GM12878 (cell line): ENCODE data around the gene HSBP1. TPM values are rescaled to one million over a fixed set of nuclear protein-coding genes. Genes with fewer than 3 reads are reported as not detected.

ENCODE experiments used
- ATAC-seq: fragments of 200-7000 bp; cut with Tn5 transposase; 3 replicates; pipeline ENCODE4 v1.9.1; 2020; ENCODE audit warnings: mild to moderate bottlenecking, moderate library complexity
- BruUV-seq: library from RNA; stranded (reverse); fragments of 400-500 nt; replicated peaks from 2 replicates; lab custom pipeline; 2021; lab: Mats Ljungman, UMichigan
- CTCF ChIA-PET: fragments of 300-600 bp; sonication (Branson Sonifier 250); formaldehyde crosslinking; extraction: SDS; loops from one replicate; lab custom pipeline; 2021; ENCODE audit warnings: inconsistent platforms; lab: Yijun Ruan, JAX
- POLR2A ChIA-PET: fragments of 350-600 bp; formaldehyde crosslinking; extraction: SDS; loops from one replicate; lab custom pipeline; 2021; ENCODE audit warnings: inconsistent platforms; lab: Charles Lee
- RAD21 ChIA-PET: fragments of 300-600 bp; sonication (Branson Sonifier 250); formaldehyde crosslinking; loops from one replicate; lab custom pipeline; 2023; ENCODE audit warnings: antibody characterized with exemption; ENCODE audit not compliant: unreplicated experiment; lab: Charles Lee
- SMC1A ChIA-PET: fragments of 300-600 bp; sonication (Branson Sonifier 250); formaldehyde crosslinking; loops from one replicate; lab custom pipeline; 2023; ENCODE audit not compliant: unreplicated experiment, uncharacterized antibody; lab: Charles Lee
- DNase-seq: peaks from one replicate; pipeline ENCODE4 v3.0.0-alpha.2; 2011; ENCODE audit warnings: low read depth, low spot score
- FAIRE-seq: peaks from 3 replicates; lab custom pipeline; 2011; peaks lifted over from hg19 to GRCh38; lab: Jason Lieb, UNC
- H2AFZ ChIP-seq: 2 replicates; pipeline ENCODE4 v1.6.0; 2011; ENCODE audit warnings: low read depth, low read length, control low read depth; ENCODE audit not compliant: control insufficient read depth
- H3K27ac ChIP-seq: 2 replicates; pipeline ENCODE4 v1.5.1; 2011; ENCODE audit warnings: control low read depth; ENCODE audit not compliant: control insufficient read depth, insufficient read depth
- H3K27me3 ChIP-seq, 2 experiments: replicated peaks in 1 of 2; 2 replicates each; pipeline versions ENCODE4 v1.6.0 to v1.6.1; 2011; ENCODE audit warnings: low read length in 1 of 2; ENCODE audit not compliant: control insufficient read depth in 2 of 2, insufficient read depth in 2 of 2
- H3K36me3 ChIP-seq, 2 experiments: 2 replicates each; pipeline ENCODE4 v1.5.1; 2011; ENCODE audit warnings: low read length in 1 of 2; ENCODE audit not compliant: control insufficient read depth in 2 of 2, insufficient read depth in 2 of 2
- H3K4me1 ChIP-seq: 2 replicates; pipeline ENCODE4 v1.6.1; 2011; ENCODE audit warnings: mild to moderate bottlenecking, low read length, moderate library complexity, mixed read lengths; ENCODE audit not compliant: control insufficient read depth, insufficient read depth
- H3K4me2 ChIP-seq: 2 replicates; pipeline ENCODE4 v1.6.0; 2011; ENCODE audit warnings: control low read depth; ENCODE audit not compliant: control insufficient read depth, insufficient read depth
- H3K4me3 ChIP-seq: fragments of 200-600 bp; sonication (generic); 2 replicates; pipeline ENCODE4 v1.5.1; 2016
- H3K79me2 ChIP-seq: 2 replicates; pipeline ENCODE4 v1.6.0; 2011; ENCODE audit warnings: low read length; ENCODE audit not compliant: control insufficient read depth, insufficient read depth
- H3K9ac ChIP-seq: 2 replicates; pipeline ENCODE4 v1.8.0; 2011; ENCODE audit warnings: low read length, control low read depth, mixed read lengths; ENCODE audit not compliant: control insufficient read depth, insufficient read depth
- H3K9me3 ChIP-seq: replicated peaks from 3 replicates; pipeline ENCODE4 v1.5.1; 2011; ENCODE audit warnings: mild to moderate bottlenecking, low read length; ENCODE audit not compliant: control insufficient read depth, insufficient read depth
- H4K20me1 ChIP-seq: 2 replicates; pipeline ENCODE4 v1.6.0; 2011; ENCODE audit not compliant: control insufficient read depth, insufficient read depth
- BCLAF1 ChIP-seq: fragments of 450-650 bp; IDR thresholded peaks from 2 replicates; pipeline ENCODE4 v1.6.1; 2017; ENCODE audit warnings: antibody characterized with exemption, mild to moderate bottlenecking, moderate library complexity
- CBX5 ChIP-seq: sonication (generic); IDR thresholded peaks from 2 replicates; pipeline ENCODE4 v1.6.1; 2016; ENCODE audit warnings: low read depth, moderate library complexity, mild to moderate bottlenecking, inconsistent platforms
- CHD2 ChIP-seq: IDR thresholded peaks from 2 replicates; pipeline ENCODE4 v1.6.1; 2011; ENCODE audit warnings: low read depth, low read length, improper control_type of control experiment, borderline replicate concordance
- CHD4 ChIP-seq: fragments of 200-600 bp; sonication (generic); IDR thresholded peaks from 2 replicates; pipeline ENCODE4 v1.6.1; 2016; ENCODE audit warnings: mild to moderate bottlenecking
- EED ChIP-seq: sonication (generic); IDR thresholded peaks from 2 replicates; pipeline ENCODE4 v1.6.1; 2016; ENCODE audit warnings: antibody characterized with exemption, low read depth
- EZH2 ChIP-seq: IDR thresholded peaks from 2 replicates; pipeline ENCODE4 v1.6.1; 2012; ENCODE audit warnings: low read depth, mild to moderate bottlenecking, control low read depth, inconsistent platforms, low read length, borderline replicate concordance; ENCODE audit not compliant: control insufficient read depth
- IRF3 ChIP-seq: fragments of 450-650 bp; IDR thresholded peaks from 2 replicates; pipeline ENCODE4 v1.6.1; 2014; ENCODE audit warnings: mild to moderate bottlenecking
- IRF4 ChIP-seq: IDR thresholded peaks from 2 replicates; pipeline ENCODE4 v1.6.1; 2011; ENCODE audit warnings: low read depth, low read length
- MXI1 ChIP-seq: fragments of 150-350 bp; IDR thresholded peaks from 2 replicates; pipeline ENCODE4 v1.6.1; 2011; ENCODE audit warnings: low read depth, mild to moderate bottlenecking, inconsistent platforms, low read length, improper control_type of control experiment
- RELA ChIP-seq: fragments of 450-650 bp; IDR thresholded peaks from 2 replicates; pipeline ENCODE4 v1.8.0; 2014; ENCODE audit warnings: borderline replicate concordance; ENCODE audit not compliant: partially characterized antibody
- RUNX3 ChIP-seq: IDR thresholded peaks from 2 replicates; pipeline ENCODE4 v1.6.1; 2012; ENCODE audit warnings: low read length, inconsistent platforms
- SIX5 ChIP-seq: IDR thresholded peaks from 2 replicates; pipeline ENCODE4 v1.6.1; 2011; ENCODE audit warnings: mild to moderate bottlenecking, low read depth, low read length, moderate library complexity; ENCODE audit not compliant: severe bottlenecking
- SMAD5 ChIP-seq: IDR thresholded peaks from 2 replicates; pipeline ENCODE4 v1.6.1; 2016; ENCODE audit warnings: antibody characterized with exemption, low read depth
- SMARCA5 ChIP-seq: fragments of 450-650 bp; IDR thresholded peaks from 2 replicates; pipeline ENCODE4 v1.6.1; 2017; ENCODE audit warnings: mild to moderate bottlenecking
- SP1 ChIP-seq: IDR thresholded peaks from one replicate; pipeline ENCODE4 v1.6.1; 2011; ENCODE audit warnings: low read depth, low read length
- SPI1 ChIP-seq: IDR thresholded peaks from 2 replicates; pipeline ENCODE4 v1.6.1; 2011; ENCODE audit warnings: low read depth, mild to moderate bottlenecking, low read length, moderate library complexity, borderline replicate concordance; ENCODE audit not compliant: insufficient read depth
- SREBF2 ChIP-seq: IDR thresholded peaks from 2 replicates; pipeline ENCODE4 v1.6.1; 2012; ENCODE audit warnings: mild to moderate bottlenecking, low read length
- TCF12 ChIP-seq: IDR thresholded peaks from 2 replicates; pipeline ENCODE4 v1.6.1; 2011; ENCODE audit warnings: low read depth, mild to moderate bottlenecking, low read length
- WGBS: methylation state at CpG from one replicate; pipeline ENCODE4 v1.1.6; 2016; ENCODE audit warnings: low lambda C conversion rate; ENCODE audit not compliant: insufficient replicate concordance, insufficient coverage; ENCODE audit errors: missing lambda C conversion rate; 5-methylcytosine and 5-hydroxymethylcytosine counted together
- in situ Hi-C: fragments of 300-500 bp; cut with MboI; formaldehyde crosslinking; loops from 9 replicates; pipeline ENCODE4 v1.14.3; 2018; ENCODE audit warnings: mixed read lengths
- intact Hi-C: fragments of 100-400 bp; cut with micrococcal nuclease; formaldehyde crosslinking; loops from one replicate; pipeline ENCODE4 v1.14.2; 2022; ENCODE audit not compliant: unreplicated experiment
- polyA plus RNA-seq, 11 experiments: library from polyadenylated mRNA; depleted of rRNA in 4 of 11; unstranded in 6 of 11; stranded (reverse) in 5 of 11; fragments of >200 nt; fragmentation: Nextera tagmentation in 4 of 11; fragmentation: Illumina TruSeq in 1 of 11; extraction: Ambion mirVana in 4 of 11; extraction: Trizol in 1 of 11; gene quantifications; 1 replicate in 1 of 11; 2 replicates in 10 of 11; pipeline versions ENCODE4 v1.2.1 to v1.2.3, GENCODE V29; 2011 to 2016; ENCODE audit warnings: inconsistent platforms in 2 of 11, missing spikeins in 2 of 11, low read depth in 1 of 11
- total RNA-seq, 4 experiments: library from RNA; depleted of rRNA in 3 of 4; stranded (reverse); fragments of >200 nt in 3 of 4; fragmentation: Illumina TruSeq in 1 of 4; extraction: Trizol in 1 of 4; gene quantifications; 2 replicates each; pipeline versions ENCODE4 v1.2.1 to v1.2.3, GENCODE V29; 2013 to 2021
- TF ChIP-seq, protein P1 (sequence below): IDR thresholded peaks from 2 replicates; pipeline ENCODE4 v1.6.1; 2011; ENCODE audit warnings: low read depth, mild to moderate bottlenecking, low read length, moderate library complexity, borderline replicate concordance; ENCODE audit errors: extremely low read depth

Gene HSBP1
- total and polyA plus RNA-seq, 10 of the 15 experiments (the other 5 are each of a cell fraction or from before 2014, with no cell fraction given): 26.6 to 263 (median 95.7) TPM

- no peak for TF ChIP-seq SREBF2
- no peak for TF ChIP-seq SMAD5
- TF ChIP-seq EED: no peak
- TF ChIP-seq CHD2: no peak
- TF ChIP-seq RUNX3: no peak
- TF ChIP-seq SP1: no peak
- no peak for TF ChIP-seq IRF4
- no peak for TF ChIP-seq SPI1
- TF ChIP-seq TCF12: no peak
- no peak for TF ChIP-seq SIX5
- TF ChIP-seq BCLAF1: no peak
- TF ChIP-seq, all 136 proteins: peak for 0
Measured at GRCh38 chr16:83830769-83831455, 23.1 kb downstream of the HSBP1 start (continued).

GRCh38 chr16:83831456-83831987 lies 23.7 kb downstream of the HSBP1 start:
- 24% methylated on average over 5 of the region's 5 CpGs for WGBS
- POLR2A ChIA-PET: no interaction called here
- Histone ChIP-seq H3K79me2 (no peaks in the 10 kb centered on the region), H3K4me2 (no peak overlapping the region), H4K20me1 (no peaks in the 10 kb centered on the region), H3K27ac (no peak overlapping the region), H3K4me3 (no peak overlapping the region), H3K9me3 (no peaks in the 10 kb centered on the region; the same call in 2 of the 3 replicates), H3K27me3 (no peaks in the 10 kb centered on the region), H3K9ac (no peak overlapping the region), H2AFZ (no peak overlapping the region), H3K4me1 (no peaks in the 10 kb centered on the region), H3K36me3 (no peaks in the 10 kb centered on the region)
- ATAC-seq (no peak), DNase-seq (no peak), FAIRE-seq (no peak)
- CTCF ChIA-PET: no interaction called here
- SMC1A ChIA-PET: no interaction called here
- no TSS peak for BruUV-seq
- RAD21 ChIA-PET: no interaction called here
- in situ Hi-C loops (no loop called here), intact Hi-C loops (no loop called here)
- TF ChIP-seq EZH2 (no peak), SMAD5 (no peak), CBX5 (no peak), CHD4 (no peak), SMARCA5 (no peak), IRF3 (no peak), RELA (no peak), MXI1 (no peak)
- TF ChIP-seq, protein P1, sequence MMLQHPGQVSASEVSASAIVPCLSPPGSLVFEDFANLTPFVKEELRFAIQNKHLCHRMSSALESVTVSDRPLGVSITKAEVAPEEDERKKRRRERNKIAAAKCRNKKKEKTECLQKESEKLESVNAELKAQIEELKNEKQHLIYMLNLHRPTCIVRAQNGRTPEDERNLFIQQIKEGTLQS: no peak
